Left hindlimb (tissue), 1 donor: ENCODE data around the gene UBE2U.
"Not testable (repeated sequence)": the region's sequence is repeated elsewhere in the genome, so short reads cannot be mapped to it uniquely, and the experiment has no call there.

Source experiments
- DNase-seq: peaks from one replicate; pipeline ENCODE4 v3.0.0-alpha.2; 2018

UBE2U gene

GRCh38 chr1:64194168-64195080, 9.0 kb upstream of the UBE2U start:
- DNase-seq: no peak

- DNase-seq: no peak
These were observed 8.4 kb upstream of the UBE2U start for GRCh38 chr1:64195081-64195395.

GRCh38 chr1:64196074-64196870, 7.2 kb upstream of the UBE2U start:
- DNase-seq: no peak

GRCh38 chr1:64197076-64197475, 6.3 kb upstream of the UBE2U start:
- DNase-seq: no peak

- no peak for DNase-seq
These were observed 4.3 kb upstream of the UBE2U start for GRCh38 chr1:64199154-64199553.

- no peak for DNase-seq
These were observed 3.4 kb upstream of the UBE2U start for GRCh38 chr1:64200064-64200463.

- DNase-seq: no peak
These were observed 5.8 kb downstream of the UBE2U start for GRCh38 chr1:64209221-64209620.

GRCh38 chr1:64212031-64212430, 8.6 kb downstream of the UBE2U start:
- no peak for DNase-seq

- DNase-seq: no peak
These were observed 12.2 kb downstream of the UBE2U start for GRCh38 chr1:64215576-64215975.

GRCh38 chr1:64220241-64220640, 16.8 kb downstream of the UBE2U start:
- DNase-seq: no peak

- no peak for DNase-seq
These were observed 20.1 kb downstream of the UBE2U start for GRCh38 chr1:64223329-64224151.

GRCh38 chr1:64224236-64224635, 20.8 kb downstream of the UBE2U start:
- DNase-seq: not testable (repeated sequence)

- no peak for DNase-seq
These were observed 24.9 kb downstream of the UBE2U start for GRCh38 chr1:64228167-64228957.

- no peak for DNase-seq
These were observed 25.9 kb downstream of the UBE2U start for GRCh38 chr1:64229307-64229706.

GRCh38 chr1:64231153-64231552, 27.7 kb downstream of the UBE2U start:
- no peak for DNase-seq

GRCh38 chr1:64231654-64232053, 28.2 kb downstream of the UBE2U start:
- no peak for DNase-seq

- no peak for DNase-seq
These were observed 31.3 kb downstream of the UBE2U start for GRCh38 chr1:64234714-64235113.

- no peak for DNase-seq
These were observed 31.8 kb downstream of the UBE2U start for GRCh38 chr1:64235181-64235580.

GRCh38 chr1:64235910-64236309, 32.5 kb downstream of the UBE2U start:
- no peak for DNase-seq

GRCh38 chr1:64236541-64236954, 33.1 kb downstream of the UBE2U start:
- no peak for DNase-seq

- not testable (repeated sequence) for DNase-seq
These were observed 36.1 kb downstream of the UBE2U start for GRCh38 chr1:64239519-64239918.

GRCh38 chr1:64240206-64240605, 36.8 kb downstream of the UBE2U start:
- DNase-seq: no peak
